GM12864 (cell line): ENCODE measurements around the gene RGS19.

ENCODE experiments used
- DNase-seq: peaks from one replicate; pipeline ENCODE4 v3.0.0-alpha.2; 2011; ENCODE audit warnings: low read depth
- H3K4me3 ChIP-seq: 2 replicates; pipeline ENCODE4 v1.5.1; 2011; ENCODE audit warnings: mild to moderate bottlenecking, low read depth, low read length, control low read depth
- TF ChIP-seq, protein P1 (sequence below): IDR thresholded peaks from 2 replicates; pipeline ENCODE4 v1.5.1; 2011; ENCODE audit warnings: low read depth, mild to moderate bottlenecking, moderate library complexity, low read length, control low read depth, inconsistent platforms; ENCODE audit errors: missing control alignments

The RGS19 gene

DNA sequence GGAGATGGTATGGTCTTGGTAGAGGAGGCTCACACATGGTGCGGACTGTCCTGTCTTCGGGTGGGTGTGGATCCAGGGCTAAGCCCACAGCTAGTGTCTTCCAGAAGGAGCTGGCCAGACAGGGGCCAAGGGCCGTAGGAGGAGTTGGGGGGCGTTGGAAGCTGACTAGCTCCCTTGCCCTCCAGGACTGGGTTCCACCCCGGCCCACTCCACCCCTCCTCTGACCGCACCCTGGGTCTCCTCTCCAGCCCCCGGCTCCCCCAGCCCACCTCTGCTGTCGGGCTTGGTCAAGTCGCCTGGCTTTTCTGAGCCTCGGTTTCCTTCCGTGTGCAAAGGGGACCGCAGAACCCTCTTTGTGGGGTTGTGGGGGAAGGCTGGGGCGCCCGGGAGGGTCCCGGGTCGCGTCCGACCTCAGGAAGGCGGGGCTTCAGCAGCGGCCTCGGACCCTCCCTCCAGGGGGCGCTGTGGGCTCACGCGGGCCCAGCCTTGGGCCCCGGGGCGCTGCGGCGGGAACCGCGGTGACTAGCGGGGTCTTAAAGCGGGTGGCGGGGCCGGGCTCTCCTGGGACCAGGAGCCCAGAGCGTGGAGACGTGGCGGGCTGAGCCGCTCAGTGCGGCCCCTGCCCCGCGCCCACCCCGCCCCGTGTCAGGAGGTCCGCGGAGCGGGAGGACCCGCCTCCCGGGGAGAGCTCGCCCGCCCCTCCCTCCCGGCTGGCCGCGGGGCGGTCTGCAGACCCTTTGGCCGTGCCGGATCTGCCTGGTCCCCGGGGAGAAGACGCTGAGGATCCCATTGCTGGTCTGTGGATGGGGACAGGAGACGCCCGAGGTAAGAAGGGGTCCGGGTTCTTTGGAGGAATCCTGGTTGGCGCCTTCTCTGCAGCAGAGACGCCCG lies 22.7 kb upstream of the RGS19 start:
- no peak for DNase-seq
- TF ChIP-seq, protein P1, sequence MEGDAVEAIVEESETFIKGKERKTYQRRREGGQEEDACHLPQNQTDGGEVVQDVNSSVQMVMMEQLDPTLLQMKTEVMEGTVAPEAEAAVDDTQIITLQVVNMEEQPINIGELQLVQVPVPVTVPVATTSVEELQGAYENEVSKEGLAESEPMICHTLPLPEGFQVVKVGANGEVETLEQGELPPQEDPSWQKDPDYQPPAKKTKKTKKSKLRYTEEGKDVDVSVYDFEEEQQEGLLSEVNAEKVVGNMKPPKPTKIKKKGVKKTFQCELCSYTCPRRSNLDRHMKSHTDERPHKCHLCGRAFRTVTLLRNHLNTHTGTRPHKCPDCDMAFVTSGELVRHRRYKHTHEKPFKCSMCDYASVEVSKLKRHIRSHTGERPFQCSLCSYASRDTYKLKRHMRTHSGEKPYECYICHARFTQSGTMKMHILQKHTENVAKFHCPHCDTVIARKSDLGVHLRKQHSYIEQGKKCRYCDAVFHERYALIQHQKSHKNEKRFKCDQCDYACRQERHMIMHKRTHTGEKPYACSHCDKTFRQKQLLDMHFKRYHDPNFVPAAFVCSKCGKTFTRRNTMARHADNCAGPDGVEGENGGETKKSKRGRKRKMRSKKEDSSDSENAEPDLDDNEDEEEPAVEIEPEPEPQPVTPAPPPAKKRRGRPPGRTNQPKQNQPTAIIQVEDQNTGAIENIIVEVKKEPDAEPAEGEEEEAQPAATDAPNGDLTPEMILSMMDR, result peak; percentile 68
- no peak overlapping the region; the same call in 1 of the 2 replicates for H3K4me3 ChIP-seq

DNA sequence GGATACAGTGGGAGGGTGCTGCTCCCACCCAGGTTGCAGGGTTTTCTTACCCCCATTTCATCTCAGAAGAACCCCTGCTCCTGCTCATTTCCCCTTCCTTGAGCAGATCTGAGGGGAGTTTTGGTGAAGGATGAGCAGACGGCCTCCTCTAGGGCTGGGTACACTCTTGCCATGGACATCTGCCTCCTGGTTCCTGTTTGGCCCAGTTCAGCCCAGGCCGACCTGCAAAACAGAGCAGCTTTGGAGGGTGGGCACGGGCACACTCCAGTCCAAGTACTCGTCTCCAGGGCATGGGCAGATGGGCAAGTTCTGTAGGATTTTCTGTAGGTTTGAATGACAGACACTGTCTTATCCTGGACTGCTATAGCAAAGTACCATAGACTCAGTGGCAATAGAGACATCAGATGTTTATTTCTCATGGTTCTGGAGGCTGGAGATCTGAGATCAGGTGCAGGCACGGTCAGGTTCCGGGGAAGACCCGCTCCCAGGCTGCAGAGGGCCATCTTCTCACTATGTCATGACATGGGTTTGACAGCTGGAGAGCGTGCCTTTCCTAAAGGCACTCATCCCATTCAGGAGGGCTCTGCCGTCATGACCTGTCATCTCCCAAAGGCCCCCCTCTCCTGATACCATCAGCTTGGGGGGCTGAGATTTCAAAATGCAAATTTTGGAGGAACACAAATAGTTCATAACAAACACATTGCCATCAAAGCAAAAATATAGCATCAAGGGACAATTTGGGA lies 21.8 kb upstream of the RGS19 start:
- DNase-seq, result no peak
- no peak overlapping the region for H3K4me3 ChIP-seq
- TF ChIP-seq, protein P1, result no peak

DNA sequence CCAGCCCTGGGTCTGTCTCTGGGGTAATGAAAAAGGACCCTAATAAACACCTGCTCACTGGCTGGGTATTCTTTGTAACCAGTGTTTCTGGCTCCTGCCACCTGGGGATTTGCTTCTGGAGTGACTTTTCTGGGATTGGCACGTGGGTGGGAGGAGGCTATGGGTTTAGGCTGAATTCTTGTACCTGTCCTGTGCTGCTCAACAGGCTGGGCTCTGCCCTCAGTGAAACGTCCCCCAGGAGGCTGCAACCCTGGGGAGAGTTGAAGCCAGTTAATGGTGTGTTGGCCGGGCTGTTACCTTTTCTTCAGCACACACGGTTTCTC lies 21.2 kb upstream of the RGS19 start:
- TF ChIP-seq, protein P1, result no peak
- no peak for DNase-seq
- no peak overlapping the region for H3K4me3 ChIP-seq

DNA sequence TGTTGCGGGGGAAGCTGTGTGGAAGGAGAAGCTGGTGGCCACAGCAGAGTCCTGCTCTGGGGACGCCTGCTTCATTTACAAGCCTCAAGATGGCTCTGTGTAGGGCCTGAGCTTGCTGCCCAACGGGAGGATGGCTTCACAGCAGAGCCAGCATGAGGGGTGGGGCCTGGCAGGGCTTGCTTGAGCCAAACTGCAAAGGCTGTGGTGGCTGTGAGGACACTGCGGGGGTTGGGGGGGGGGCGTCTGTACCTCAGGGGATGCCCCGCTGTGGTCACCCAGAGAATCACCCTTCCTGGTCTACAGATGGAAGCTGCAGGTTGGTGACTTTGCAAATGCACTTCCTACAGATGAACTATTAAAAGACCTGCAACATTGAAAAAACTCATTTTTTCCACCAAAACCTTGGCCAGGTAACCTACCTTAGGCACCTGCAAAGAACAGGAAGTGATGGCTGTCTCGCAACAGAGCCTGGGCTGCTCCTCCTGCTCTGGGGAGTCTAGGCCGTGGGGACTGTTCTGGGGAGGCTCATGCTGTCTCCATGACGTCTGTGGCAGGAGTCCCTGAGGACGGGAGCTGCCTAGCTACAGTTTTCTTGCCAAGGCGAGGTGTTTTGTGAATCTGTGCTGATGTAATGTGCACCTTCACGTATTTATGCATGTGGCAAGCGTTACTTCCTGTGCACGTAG lies 20.7 kb upstream of the RGS19 start:
- TF ChIP-seq, protein P1, result no peak
- H3K4me3 ChIP-seq, result no peak overlapping the region
- DNase-seq, result no peak

DNA sequence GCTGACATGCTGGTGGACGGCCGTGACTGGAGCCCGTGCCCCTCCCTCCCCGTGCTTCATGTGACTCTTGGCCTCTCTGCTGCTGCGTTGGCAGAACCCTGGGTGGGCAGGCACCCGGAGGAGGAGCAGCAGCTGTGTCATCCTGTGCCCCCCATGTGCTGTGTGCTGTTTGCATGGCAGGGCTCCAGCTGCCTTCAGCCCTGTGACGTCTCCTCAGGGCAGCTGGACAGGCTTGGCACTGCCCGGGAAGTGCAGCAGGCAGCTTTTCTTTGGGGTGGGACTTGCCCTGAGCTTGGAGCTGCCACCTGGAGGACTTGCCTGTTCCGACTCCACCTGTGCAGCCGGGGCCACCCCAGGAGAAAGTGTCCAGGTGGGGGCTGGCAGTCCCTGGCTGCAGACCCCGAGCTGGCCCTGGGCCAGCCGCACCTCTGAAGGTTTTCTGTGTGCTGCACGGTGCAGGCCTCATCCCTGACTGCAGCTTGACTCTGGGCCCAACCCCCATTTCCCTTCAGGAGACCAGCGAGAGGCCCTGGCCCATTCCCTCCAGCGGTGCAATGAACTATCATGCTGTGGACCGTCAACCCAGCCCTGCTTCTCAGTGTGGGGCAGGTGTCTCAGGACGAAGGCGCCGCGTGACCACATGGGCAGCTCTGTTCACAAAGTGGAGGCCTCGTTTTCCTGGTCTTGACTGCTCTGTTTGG lies 19.9 kb upstream of the RGS19 start:
- no peak overlapping the region for H3K4me3 ChIP-seq
- TF ChIP-seq, protein P1, result no peak
- DNase-seq, result no peak

DNA sequence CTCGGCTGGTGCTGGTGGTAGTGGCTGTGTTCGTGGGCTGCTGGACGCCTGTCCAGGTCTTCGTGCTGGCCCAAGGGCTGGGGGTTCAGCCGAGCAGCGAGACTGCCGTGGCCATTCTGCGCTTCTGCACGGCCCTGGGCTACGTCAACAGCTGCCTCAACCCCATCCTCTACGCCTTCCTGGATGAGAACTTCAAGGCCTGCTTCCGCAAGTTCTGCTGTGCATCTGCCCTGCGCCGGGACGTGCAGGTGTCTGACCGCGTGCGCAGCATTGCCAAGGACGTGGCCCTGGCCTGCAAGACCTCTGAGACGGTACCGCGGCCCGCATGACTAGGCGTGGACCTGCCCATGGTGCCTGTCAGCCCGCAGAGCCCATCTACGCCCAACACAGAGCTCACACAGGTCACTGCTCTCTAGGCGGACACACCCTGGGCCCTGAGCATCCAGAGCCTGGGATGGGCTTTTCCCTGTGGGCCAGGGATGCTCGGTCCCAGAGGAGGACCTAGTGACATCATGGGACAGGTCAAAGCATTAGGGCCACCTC lies 19.2 kb upstream of the RGS19 start:
- no peak overlapping the region for H3K4me3 ChIP-seq
- DNase-seq, result no peak
- TF ChIP-seq, protein P1, result no peak
